ENCODE measurements around the gene NIT2. TPM values are rescaled to one million over a fixed set of nuclear protein-coding genes. Genes with fewer than 3 reads are reported as not detected.

Gene NIT2
- total and polyA plus RNA-seq, 3 experiments from 2014 or later: 44.1 to 83.0 (median 81.9) TPM

DNA sequence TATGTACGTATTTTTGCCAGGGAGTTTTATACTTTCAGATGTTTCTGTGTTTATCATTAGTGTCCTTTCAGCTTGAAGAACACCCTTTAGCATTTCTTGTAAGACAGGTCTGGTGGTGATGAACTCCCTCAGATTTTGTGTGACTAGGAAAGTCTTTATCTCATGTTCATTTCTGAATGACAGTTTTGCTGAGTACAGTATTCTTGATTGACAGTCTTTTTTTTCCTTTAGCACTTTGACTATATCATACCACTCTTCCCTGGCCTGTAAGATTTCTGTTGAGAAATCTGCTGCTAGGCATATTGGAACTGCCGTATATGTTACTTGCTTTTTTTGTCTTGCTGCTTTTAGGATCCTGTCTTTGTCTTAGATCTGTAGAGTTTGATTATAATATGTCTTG is 72.6 kb downstream of the NIT2 start:
- peaks cover 5 to 31% (median 12%) of the 10 kb centered on the region in 3 donors for H3K36me3 Mint-ChIP-seq
- H3K9me3 ChIP-seq (ENCODE audit: low read length): no peaks in the 10 kb centered on the region
- no peaks in the 10 kb centered on the region for H3K27me3 Mint-ChIP-seq
- peak overlapping the region in 1 of 8 donors; percentile 32 for H3K27ac Mint-ChIP-seq
- H3K36me3 ChIP-seq (ENCODE audit: insufficient read depth, low read length): no peaks in the 10 kb centered on the region
- peaks cover 14 to 33% (median 31%) of the 10 kb centered on the region in 3 donors for H3K4me1 Mint-ChIP-seq
- peaks cover 22% of the 10 kb centered on the region for H3K4me1 ChIP-seq (ENCODE audit: insufficient read depth, low read length)
- CTCF ChIA-PET: interaction anchor here (0.8 kb wide), 1 partner anchor 73 kb away, joined by 3 read pairs; the partner anchor contains the start of gene NIT2
- H3K4me3 ChIP-seq (ENCODE audit: low read length): no peak overlapping the region
- no peak for DNase-seq
- peaks cover 8 to 16% (median 14%) of the 10 kb centered on the region in 5 donors for H3K9me3 Mint-ChIP-seq
- POLR2A ChIA-PET: no interaction called here
- H3K27me3 ChIP-seq (ENCODE audit: insufficient read depth, low read length, poor library complexity, severe bottlenecking): no peaks in the 10 kb centered on the region
- no peak overlapping the region for H3K27ac ChIP-seq (ENCODE audit: low read depth, low read length)
- peak overlapping the region in 1 of 7 donors; percentile 45 for H3K4me3 Mint-ChIP-seq

DNA sequence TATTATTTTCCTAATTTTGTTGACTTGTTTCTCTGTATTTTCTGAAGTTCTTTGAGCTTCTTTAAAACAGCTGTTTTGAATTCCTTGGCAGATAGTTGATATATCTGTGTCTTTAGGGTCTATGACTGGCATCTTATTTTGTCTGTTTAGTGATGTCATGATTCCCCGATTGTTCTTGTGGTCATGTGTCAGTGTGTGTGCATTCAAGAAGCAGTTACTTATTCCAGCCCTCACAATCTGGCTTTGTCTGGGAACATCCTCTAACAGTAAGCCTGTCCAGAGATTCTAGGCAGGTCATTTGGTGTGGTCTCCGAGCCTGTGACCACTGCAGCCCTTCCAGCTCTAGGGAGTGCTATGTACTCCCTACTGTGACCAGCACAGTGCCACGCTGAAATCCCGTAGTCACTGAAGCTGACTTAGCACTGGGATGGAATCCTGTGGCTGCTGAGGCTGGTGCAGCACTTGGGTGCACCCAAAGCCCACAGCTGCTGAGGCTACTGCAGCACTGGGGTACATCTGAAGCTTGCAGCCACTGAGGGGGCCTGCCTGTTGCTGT is 73.5 kb downstream of the NIT2 start:
- no peaks in the 10 kb centered on the region for H3K27me3 Mint-ChIP-seq
- peaks cover 13% of the 10 kb centered on the region for H3K4me1 ChIP-seq (ENCODE audit: insufficient read depth, low read length)
- peaks cover 8 to 19% (median 14%) of the 10 kb centered on the region in 5 donors for H3K9me3 Mint-ChIP-seq
- H3K27me3 ChIP-seq (ENCODE audit: insufficient read depth, low read length, poor library complexity, severe bottlenecking): no peaks in the 10 kb centered on the region
- ChIA-PET POLR2A (no interaction called here), CTCF (interaction anchor here (0.8 kb wide), 1 partner anchor 74 kb away, joined by 3 read pairs; the partner anchor contains the start of gene NIT2)
- H3K4me1 Mint-ChIP-seq: peaks cover 6 to 24% (median 22%) of the 10 kb centered on the region in 3 donors
- no peak overlapping the region for H3K4me3 Mint-ChIP-seq
- DNase-seq: no peak
- peak overlapping the region in 2 of 8 donors; percentile 11 to 14 for H3K27ac Mint-ChIP-seq
- H3K27ac ChIP-seq (ENCODE audit: low read depth, low read length): no peak overlapping the region
- peaks cover 5 to 39% (median 12%) of the 10 kb centered on the region in 3 donors for H3K36me3 Mint-ChIP-seq
- H3K4me3 ChIP-seq (ENCODE audit: low read length): no peak overlapping the region
- H3K9me3 ChIP-seq (ENCODE audit: low read length): no peaks in the 10 kb centered on the region
- no peaks in the 10 kb centered on the region for H3K36me3 ChIP-seq (ENCODE audit: insufficient read depth, low read length)

Other genes starting within 250 kb of the NIT2 start
- under 1 TPM; 0.20 to 0.27 TPM for gene FILIP1L, start 220.3 kb upstream of the NIT2 start, total RNA-seq
- 0.12 TPM for gene FILIP1L, start 220.3 kb upstream of the NIT2 start, polyA plus RNA-seq
- 10 to 100 TPM; 21.0 to 23.1 TPM for gene TBC1D23, start 73.8 kb upstream of the NIT2 start, total RNA-seq
- 21.9 TPM for gene TBC1D23, start 73.8 kb upstream of the NIT2 start, polyA plus RNA-seq
- 10 to 100 TPM; 63.5 to 64.5 TPM for gene TOMM70, start 66.3 kb downstream of the NIT2 start, total RNA-seq
- gene TOMM70, start 66.3 kb downstream of the NIT2 start, polyA plus RNA-seq: 21.7 TPM
- 1 to 10 TPM; 1.5 to 1.6 TPM for gene LNP1, start 66.8 kb downstream of the NIT2 start, total RNA-seq
- gene LNP1, start 66.8 kb downstream of the NIT2 start, polyA plus RNA-seq: 0.71 TPM
- gene TMEM45A, start 157.9 kb downstream of the NIT2 start, total RNA-seq: under 1 TPM; 0.44 to 0.50 TPM
- not detected for gene TMEM45A, start 157.9 kb downstream of the NIT2 start, polyA plus RNA-seq

Measured in CD8-positive, alpha-beta memory T cell (primary cell).